Activated CD4-positive, CD25-positive, alpha-beta regulatory T cell treated with anti-CD3 and anti-CD28 coated beads, Interleukin-2, amount 50 U/mL, for 24 hours (primary cell): ENCODE data around the gene NIPAL3.
"Not testable (repeated sequence)": the region's sequence is repeated elsewhere in the genome, so short reads cannot be mapped to it uniquely, and the experiment has no call there.

ENCODE experiments used
- ATAC-seq, 2 donors: fragments of 150-1000 bp; cut with Tn5 transposase; one replicate each; pipeline ENCODE4 v1.10.0; 2021; ENCODE audit warnings: mild to moderate bottlenecking in 1 of 2, moderate library complexity in 1 of 2

Gene NIPAL3

GRCh38 chr1:24425441-24425840, 9.8 kb downstream of the NIPAL3 start:
- ATAC-seq, result no peak

- no peak for ATAC-seq
Measured at GRCh38 chr1:24425922-24426321, 10.3 kb downstream of the NIPAL3 start.

GRCh38 chr1:24426744-24427544, 11.3 kb downstream of the NIPAL3 start:
- no peak for ATAC-seq

GRCh38 chr1:24427545-24427862, 11.9 kb downstream of the NIPAL3 start:
- ATAC-seq, result no peak

- ATAC-seq, result no peak
Measured at GRCh38 chr1:24435782-24436365, 20.3 kb downstream of the NIPAL3 start.

- ATAC-seq, result no peak
Measured at GRCh38 chr1:24437631-24438396, 22.2 kb downstream of the NIPAL3 start.

- no peak for ATAC-seq
Measured at GRCh38 chr1:24438423-24438901, 22.9 kb downstream of the NIPAL3 start.

- no peak for ATAC-seq
Measured at GRCh38 chr1:24440436-24440835, 24.8 kb downstream of the NIPAL3 start.

GRCh38 chr1:24441480-24441879, 25.9 kb downstream of the NIPAL3 start:
- ATAC-seq, result no peak

- no peak for ATAC-seq
Measured at GRCh38 chr1:24441996-24442668, 26.5 kb downstream of the NIPAL3 start.

GRCh38 chr1:24442764-24443163, 27.2 kb downstream of the NIPAL3 start:
- no peak for ATAC-seq

GRCh38 chr1:24443241-24443656, 27.6 kb downstream of the NIPAL3 start:
- no peak for ATAC-seq

GRCh38 chr1:24446446-24446845, 30.8 kb downstream of the NIPAL3 start:
- not testable (repeated sequence) for ATAC-seq

- ATAC-seq, result no peak
Measured at GRCh38 chr1:24450316-24450715, 34.7 kb downstream of the NIPAL3 start.

GRCh38 chr1:24450857-24451397, 35.3 kb downstream of the NIPAL3 start:
- no peak for ATAC-seq

GRCh38 chr1:24451746-24452145, 36.1 kb downstream of the NIPAL3 start:
- no peak for ATAC-seq

GRCh38 chr1:24452922-24453485, 37.4 kb downstream of the NIPAL3 start:
- no peak for ATAC-seq

GRCh38 chr1:24454673-24455072, 39.1 kb downstream of the NIPAL3 start:
- no peak for ATAC-seq

- no peak for ATAC-seq
Measured at GRCh38 chr1:24455272-24455671, 39.7 kb downstream of the NIPAL3 start.

- ATAC-seq, result no peak
Measured at GRCh38 chr1:24457866-24458265, 42.3 kb downstream of the NIPAL3 start.

GRCh38 chr1:24459551-24460266, 44.1 kb downstream of the NIPAL3 start:
- no peak for ATAC-seq

GRCh38 chr1:24462128-24462527, 46.5 kb downstream of the NIPAL3 start:
- peak in 1 of 2 donors; percentile 45 for ATAC-seq
